Liver (tissue), 3 donors: ENCODE results near the gene SEL1L.

Experiments
- EGR1 ChIP-seq, 2 donors: IDR thresholded peaks; 2 replicates each; pipeline ENCODE4 v1.6.1; 2016 to 2018; ENCODE audit warnings: antibody characterized with exemption in 2 of 2, low read depth in 2 of 2
- HNF4G ChIP-seq: IDR thresholded peaks from 2 replicates; pipeline ENCODE4 v1.6.1; 2016; ENCODE audit warnings: antibody characterized with exemption
- JUND ChIP-seq, 2 donors: IDR thresholded peaks; 2 replicates each; pipeline ENCODE4 v1.6.1; 2016; ENCODE audit warnings: antibody characterized with exemption in 2 of 2
- SP1 ChIP-seq: IDR thresholded peaks from 2 replicates; pipeline ENCODE4 v1.6.1; 2018; ENCODE audit warnings: antibody characterized with exemption, mild to moderate bottlenecking
- TAF1 ChIP-seq: conservative IDR thresholded peaks from 2 replicates; pipeline ENCODE4 v1.6.1; 2016; ENCODE audit warnings: antibody characterized with exemption, mild to moderate bottlenecking
- YY1 ChIP-seq: IDR thresholded peaks from 2 replicates; pipeline ENCODE4 v1.6.1; 2016; ENCODE audit warnings: antibody characterized with exemption, mild to moderate bottlenecking
- TF ChIP-seq, protein P1 (sequence below): fragments of 150-350 bp; IDR thresholded peaks from 2 replicates; pipeline ENCODE4 v1.5.1; 2017; ENCODE audit warnings: improper control_type of control experiment, low read depth, low read length; ENCODE audit not compliant: missing input control
- TF ChIP-seq, protein P2 (sequence below): IDR thresholded peaks from 2 replicates; pipeline ENCODE4 v1.6.1; 2016; ENCODE audit warnings: antibody characterized with exemption
- TF ChIP-seq, protein P3 (sequence below): IDR thresholded peaks from 2 replicates; pipeline ENCODE4 v1.6.1; 2016; ENCODE audit warnings: antibody characterized with exemption
- donor health status: healthy.
- donor health status: healthy.

DNA sequence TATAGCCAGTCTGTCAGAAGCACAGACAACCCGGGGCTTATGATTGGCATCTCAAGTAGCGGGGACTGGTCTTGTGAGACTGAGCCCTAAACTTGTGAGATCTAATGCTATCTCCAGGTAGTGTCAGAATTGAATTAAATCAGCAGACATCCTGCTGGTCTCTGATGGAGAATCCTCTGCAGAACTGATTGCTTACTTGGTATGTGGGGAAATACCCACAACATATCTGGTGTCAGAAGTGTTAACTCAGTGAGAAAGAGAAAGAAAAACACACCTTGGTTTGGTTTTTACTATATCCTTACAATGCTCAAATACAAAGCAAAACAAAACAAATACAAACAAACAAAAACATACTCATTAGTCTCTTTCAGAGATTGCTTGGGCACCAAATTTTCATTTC, 10.0 kb downstream of the SEL1L start:
- TF ChIP-seq, protein P1, sequence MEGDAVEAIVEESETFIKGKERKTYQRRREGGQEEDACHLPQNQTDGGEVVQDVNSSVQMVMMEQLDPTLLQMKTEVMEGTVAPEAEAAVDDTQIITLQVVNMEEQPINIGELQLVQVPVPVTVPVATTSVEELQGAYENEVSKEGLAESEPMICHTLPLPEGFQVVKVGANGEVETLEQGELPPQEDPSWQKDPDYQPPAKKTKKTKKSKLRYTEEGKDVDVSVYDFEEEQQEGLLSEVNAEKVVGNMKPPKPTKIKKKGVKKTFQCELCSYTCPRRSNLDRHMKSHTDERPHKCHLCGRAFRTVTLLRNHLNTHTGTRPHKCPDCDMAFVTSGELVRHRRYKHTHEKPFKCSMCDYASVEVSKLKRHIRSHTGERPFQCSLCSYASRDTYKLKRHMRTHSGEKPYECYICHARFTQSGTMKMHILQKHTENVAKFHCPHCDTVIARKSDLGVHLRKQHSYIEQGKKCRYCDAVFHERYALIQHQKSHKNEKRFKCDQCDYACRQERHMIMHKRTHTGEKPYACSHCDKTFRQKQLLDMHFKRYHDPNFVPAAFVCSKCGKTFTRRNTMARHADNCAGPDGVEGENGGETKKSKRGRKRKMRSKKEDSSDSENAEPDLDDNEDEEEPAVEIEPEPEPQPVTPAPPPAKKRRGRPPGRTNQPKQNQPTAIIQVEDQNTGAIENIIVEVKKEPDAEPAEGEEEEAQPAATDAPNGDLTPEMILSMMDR: no peak
- TF ChIP-seq, protein P2, sequence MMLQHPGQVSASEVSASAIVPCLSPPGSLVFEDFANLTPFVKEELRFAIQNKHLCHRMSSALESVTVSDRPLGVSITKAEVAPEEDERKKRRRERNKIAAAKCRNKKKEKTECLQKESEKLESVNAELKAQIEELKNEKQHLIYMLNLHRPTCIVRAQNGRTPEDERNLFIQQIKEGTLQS: no peak
- TF ChIP-seq EGR1 (IDR thresholded peaks at IDR 0.05; ENCODE audit: low read depth in 2 of 2) (no peak), SP1 (no peak), JUND (IDR thresholded peaks at IDR 0.05) (no peak), TAF1 (no peak), HNF4G (no peak), YY1 (no peak)
- TF ChIP-seq, protein P3, sequence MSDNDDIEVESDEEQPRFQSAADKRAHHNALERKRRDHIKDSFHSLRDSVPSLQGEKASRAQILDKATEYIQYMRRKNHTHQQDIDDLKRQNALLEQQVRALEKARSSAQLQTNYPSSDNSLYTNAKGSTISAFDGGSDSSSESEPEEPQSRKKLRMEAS: no peak
